ENCODE measurements around the gene SERAC1.

SERAC1 gene

GRCh38 chr6:158080849-158081656, 87.0 kb downstream of the SERAC1 start:
- no peak for DNase-seq (ENCODE audit: low read depth in 1 of 2, low spot score in 1 of 2)

- no peak for DNase-seq (ENCODE audit: low read depth in 1 of 2, low spot score in 1 of 2)
These were observed 89.7 kb downstream of the SERAC1 start for GRCh38 chr6:158078320-158078719.

- no peak for DNase-seq (ENCODE audit: low read depth in 1 of 2, low spot score in 1 of 2)
These were observed 90.4 kb downstream of the SERAC1 start for GRCh38 chr6:158077676-158078075.

GRCh38 chr6:158076548-158076947, 91.5 kb downstream of the SERAC1 start:
- DNase-seq (ENCODE audit: low read depth in 1 of 2, low spot score in 1 of 2): no peak

GRCh38 chr6:158073776-158074175, 94.3 kb downstream of the SERAC1 start:
- no peak for DNase-seq (ENCODE audit: low read depth in 1 of 2, low spot score in 1 of 2)

- peak; percentile 50 to 55 for DNase-seq (ENCODE audit: low read depth in 1 of 2, low spot score in 1 of 2)
These were observed 95.9 kb downstream of the SERAC1 start for GRCh38 chr6:158072083-158072721.

- DNase-seq (ENCODE audit: low read depth in 1 of 2, low spot score in 1 of 2): no peak
These were observed 96.7 kb downstream of the SERAC1 start for GRCh38 chr6:158071121-158072082.

GRCh38 chr6:158070513-158070912, 97.5 kb downstream of the SERAC1 start:
- no peak for DNase-seq (ENCODE audit: low read depth in 1 of 2, low spot score in 1 of 2)

GRCh38 chr6:158069800-158070195, 98.3 kb downstream of the SERAC1 start:
- no peak for DNase-seq (ENCODE audit: low read depth in 1 of 2, low spot score in 1 of 2)

- no peak for DNase-seq (ENCODE audit: low read depth in 1 of 2, low spot score in 1 of 2)
These were observed 98.9 kb downstream of the SERAC1 start for GRCh38 chr6:158068893-158069799.

- no peak for DNase-seq (ENCODE audit: low read depth in 1 of 2, low spot score in 1 of 2)
These were observed 99.7 kb downstream of the SERAC1 start for GRCh38 chr6:158068156-158068892.

- DNase-seq (ENCODE audit: low read depth in 1 of 2, low spot score in 1 of 2): no peak
These were observed 100.5 kb downstream of the SERAC1 start for GRCh38 chr6:158067436-158068015.

- DNase-seq (ENCODE audit: low read depth in 1 of 2, low spot score in 1 of 2): no peak
These were observed 101.8 kb downstream of the SERAC1 start for GRCh38 chr6:158066136-158066781.

GRCh38 chr6:158064725-158065251, 103.3 kb downstream of the SERAC1 start:
- no peak for DNase-seq (ENCODE audit: low read depth in 1 of 2, low spot score in 1 of 2)

GRCh38 chr6:158063736-158064135, 104.3 kb downstream of the SERAC1 start:
- no peak for DNase-seq (ENCODE audit: low read depth in 1 of 2, low spot score in 1 of 2)

GRCh38 chr6:158061709-158062461, 106.2 kb downstream of the SERAC1 start:
- DNase-seq (ENCODE audit: low read depth in 1 of 2, low spot score in 1 of 2): no peak

- no peak for DNase-seq (ENCODE audit: low read depth in 1 of 2, low spot score in 1 of 2)
These were observed 106.7 kb downstream of the SERAC1 start for GRCh38 chr6:158061361-158061708.

All from activated CD4-positive, alpha-beta T cell treated with anti-CD3 and anti-CD28 coated beads, Interleukin-2, amount 50 U/mL, for 24 hours (primary cell).